ENCODE measurements around the gene LRTM1.
A peak's percentile ranks its signal among the peaks of the same experiment; 100 is the strongest.

Gene LRTM1

GRCh38 chr3:54960701-54961100, 32.8 kb upstream of the LRTM1 start:
- no peak overlapping the region for H3K4me3 Mint-ChIP-seq
- no peak for TF ChIP-seq CTCF (IDR thresholded peaks at IDR 0.05; ENCODE audit: unreplicated experiment in 3 of 3)
- no peaks in the 10 kb centered on the region for H3K36me3 Mint-ChIP-seq (ENCODE audit: low read depth)
- no peaks in the 10 kb centered on the region for H3K9me3 Mint-ChIP-seq
- H3K27me3 Mint-ChIP-seq (ENCODE audit: low read depth), result peaks cover 12% of the 10 kb centered on the region
- peak overlapping the region; percentile 13 to 24 (median 18) for H3K27ac Mint-ChIP-seq
- peaks cover 26% of the 10 kb centered on the region for H3K4me1 Mint-ChIP-seq

DNA sequence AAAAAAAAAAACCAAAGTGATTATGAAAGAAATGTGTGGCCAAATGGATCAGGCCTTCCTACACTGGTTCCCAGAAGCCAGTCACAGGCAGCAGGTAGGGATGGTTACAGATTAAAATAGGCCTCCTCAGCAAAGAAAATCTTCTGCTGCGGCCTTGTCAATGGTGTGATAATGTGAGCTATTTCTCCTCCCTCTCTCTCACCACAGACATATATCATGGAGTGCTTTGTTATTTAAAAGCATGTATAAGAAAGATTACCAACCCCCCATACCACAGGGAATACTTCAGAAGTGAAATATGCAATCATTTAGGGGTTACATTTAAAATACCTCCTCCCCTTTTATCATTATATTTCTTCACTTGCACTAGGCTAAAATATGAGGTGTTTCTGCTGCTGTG, 32.2 kb upstream of the LRTM1 start:
- H3K27me3 Mint-ChIP-seq (ENCODE audit: low read depth), result peaks cover 12% of the 10 kb centered on the region
- peak overlapping the region; percentile 13 to 24 (median 18) for H3K27ac Mint-ChIP-seq
- H3K4me3 Mint-ChIP-seq, result no peak overlapping the region
- TF ChIP-seq CTCF (IDR thresholded peaks at IDR 0.05; ENCODE audit: unreplicated experiment in 3 of 3), result no peak
- H3K36me3 Mint-ChIP-seq (ENCODE audit: low read depth), result no peaks in the 10 kb centered on the region
- H3K9me3 Mint-ChIP-seq, result no peaks in the 10 kb centered on the region
- peaks cover 21% of the 10 kb centered on the region for H3K4me1 Mint-ChIP-seq

- no peak for TF ChIP-seq CTCF (IDR thresholded peaks at IDR 0.05; ENCODE audit: unreplicated experiment in 3 of 3)
- Mint-ChIP-seq H3K36me3 (ENCODE audit: low read depth) (no peaks in the 10 kb centered on the region), H3K27me3 (ENCODE audit: low read depth) (peaks cover 11% of the 10 kb centered on the region), H3K27ac (no peak overlapping the region), H3K9me3 (no peaks in the 10 kb centered on the region), H3K4me1 (peaks cover 25% of the 10 kb centered on the region), H3K4me3 (no peak overlapping the region)
Observed at GRCh38 chr3:54957711-54958110, 29.9 kb upstream of the LRTM1 start.

- Mint-ChIP-seq H3K4me1 (peaks cover 36% of the 10 kb centered on the region), H3K36me3 (ENCODE audit: low read depth) (no peaks in the 10 kb centered on the region), H3K9me3 (no peaks in the 10 kb centered on the region), H3K4me3 (no peak overlapping the region), H3K27ac (no peak overlapping the region), H3K27me3 (ENCODE audit: low read depth) (peaks cover 11% of the 10 kb centered on the region)
- TF ChIP-seq CTCF (IDR thresholded peaks at IDR 0.05; ENCODE audit: unreplicated experiment in 3 of 3), result no peak
Observed at GRCh38 chr3:54955941-54956340, 28.1 kb upstream of the LRTM1 start.

DNA sequence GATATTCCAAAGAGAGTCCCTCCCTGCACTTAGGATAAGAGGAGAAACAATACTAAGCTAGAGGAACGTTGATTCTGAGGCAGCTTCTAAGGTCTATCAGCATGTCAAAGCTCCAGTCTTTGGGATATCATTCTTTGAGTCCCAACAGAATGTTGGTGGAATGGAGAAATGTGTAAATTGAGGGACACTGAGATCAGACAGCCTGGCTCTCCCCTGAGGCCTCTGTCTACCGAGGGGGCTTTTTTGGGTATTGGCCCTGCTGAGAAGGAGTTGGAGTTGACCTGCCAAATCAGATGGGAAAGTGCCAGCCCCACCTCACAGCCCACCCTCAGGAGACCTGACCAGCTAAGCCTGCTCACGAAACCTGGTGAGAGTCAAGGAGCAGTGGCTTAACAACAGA, 27.6 kb upstream of the LRTM1 start:
- no peaks in the 10 kb centered on the region for H3K9me3 Mint-ChIP-seq
- peaks cover 11% of the 10 kb centered on the region for H3K27me3 Mint-ChIP-seq (ENCODE audit: low read depth)
- TF ChIP-seq CTCF (IDR thresholded peaks at IDR 0.05; ENCODE audit: unreplicated experiment in 3 of 3), result no peak
- no peak overlapping the region for H3K4me3 Mint-ChIP-seq
- no peaks in the 10 kb centered on the region for H3K36me3 Mint-ChIP-seq (ENCODE audit: low read depth)
- no peak overlapping the region for H3K27ac Mint-ChIP-seq
- peaks cover 37% of the 10 kb centered on the region for H3K4me1 Mint-ChIP-seq

- Mint-ChIP-seq H3K4me3 (no peak overlapping the region), H3K36me3 (ENCODE audit: low read depth) (no peaks in the 10 kb centered on the region), H3K27me3 (ENCODE audit: low read depth) (peaks cover 11% of the 10 kb centered on the region), H3K4me1 (peaks cover 41% of the 10 kb centered on the region), H3K27ac (peak overlapping the region in 1 of 3 experiments; percentile 38), H3K9me3 (no peaks in the 10 kb centered on the region)
- no peak for TF ChIP-seq CTCF (IDR thresholded peaks at IDR 0.05; ENCODE audit: unreplicated experiment in 3 of 3)
Observed at GRCh38 chr3:54954521-54954920, 26.7 kb upstream of the LRTM1 start.
